ENCODE measurements around the gene OPRL1. TPM values are rescaled to one million over a fixed set of nuclear protein-coding genes. Genes with fewer than 3 reads are reported as not detected.

OPRL1 gene
- total and polyA plus RNA-seq, 2 donors (not counting 1 experiment from before 2014, with no cell fraction given), result 0.49 to 4.1 TPM

- Histone ChIP-seq H2AFZ (ENCODE audit: low read length) (peak overlapping the region; percentile 44), H3K36me3 (ENCODE audit: control insufficient read depth, insufficient read depth, low read length) (no peaks in the 10 kb centered on the region), H3K27me3 (ENCODE audit: control insufficient read depth, insufficient read depth, low read length) (no peaks in the 10 kb centered on the region), H3K79me2 (ENCODE audit: control insufficient read depth, insufficient read depth, low read length) (no peaks in the 10 kb centered on the region), H4K20me1 (ENCODE audit: control insufficient read depth, extremely low read depth, insufficient read depth, low read length) (no peaks in the 10 kb centered on the region), H3K9ac (ENCODE audit: insufficient read depth, low read length) (peak overlapping the region; percentile 85), H3K4me1 (ENCODE audit: control insufficient read depth, extremely low read depth, insufficient read depth, low read length) (peaks cover 22% of the 10 kb centered on the region), H3K27ac (ENCODE audit: insufficient read depth, low read length) (peak overlapping the region; percentile 75), H3K9me3 (ENCODE audit: control insufficient read depth, insufficient read depth, low read depth, low read length) (no peaks in the 10 kb centered on the region), H3K4me2 (ENCODE audit: extremely low read depth, insufficient read depth, low read length) (peak overlapping the region; percentile 98), H3K4me3 (replicated peaks in 1 of 4; ENCODE audit: control extremely low read depth in 1 of 4, insufficient read depth in 1 of 4, low read depth in 3 of 4, low read length in 4 of 4) (peak overlapping the region; percentile 39 to 84 (median 64))
- DNase-seq (ENCODE audit: low read depth in 2 of 2), result no peak
- no peak for TF ChIP-seq CTCF (conservative IDR thresholded peaks at IDR 0.05 in 1 of 2, IDR thresholded peaks at IDR 0.05 in 1 of 2; ENCODE audit: low read depth in 1 of 2, low read length in 2 of 2)
Measured at GRCh38 chr20:64062276-64062595, 17.6 kb upstream of the OPRL1 start.

GRCh38 chr20:64062596-64063388, 17.1 kb upstream of the OPRL1 start, which contains the start of gene TCEA2:
Gene TCEA2 (plus strand): TSS chr20:64063198. CDS start chr20:64063313, 115 bp downstream.
- Histone ChIP-seq H3K4me1 (ENCODE audit: control insufficient read depth, extremely low read depth, insufficient read depth, low read length) (peaks cover 22% of the 10 kb centered on the region), H3K9ac (ENCODE audit: insufficient read depth, low read length) (peak within 1 kb of the TSS; percentile 85), H2AFZ (ENCODE audit: low read length) (peak within 1 kb of the TSS; percentile 44), H3K36me3 (ENCODE audit: control insufficient read depth, insufficient read depth, low read length) (no peaks in the 10 kb centered on the region), H3K4me2 (ENCODE audit: extremely low read depth, insufficient read depth, low read length) (peak within 1 kb of the TSS; percentile 98), H3K27ac (ENCODE audit: insufficient read depth, low read length) (peak within 1 kb of the TSS; percentile 75), H3K79me2 (ENCODE audit: control insufficient read depth, insufficient read depth, low read length) (no peaks in the 10 kb centered on the region), H3K4me3 (replicated peaks in 1 of 4; ENCODE audit: control extremely low read depth in 1 of 4, insufficient read depth in 1 of 4, low read depth in 3 of 4, low read length in 4 of 4) (peak within 1 kb of the TSS; percentile 67 to 88 (median 82)), H3K27me3 (ENCODE audit: control insufficient read depth, insufficient read depth, low read length) (no peaks in the 10 kb centered on the region), H4K20me1 (ENCODE audit: control insufficient read depth, extremely low read depth, insufficient read depth, low read length) (no peaks in the 10 kb centered on the region), H3K9me3 (ENCODE audit: control insufficient read depth, insufficient read depth, low read depth, low read length) (no peaks in the 10 kb centered on the region)
- DNase-seq (ENCODE audit: low read depth in 2 of 2), result peak; percentile 94 to 96
- TF ChIP-seq CTCF (conservative IDR thresholded peaks at IDR 0.05 in 1 of 2, IDR thresholded peaks at IDR 0.05 in 1 of 2; ENCODE audit: low read depth in 1 of 2, low read length in 2 of 2) (no peak), EZH2 (IDR thresholded peaks at IDR 0.05; ENCODE audit: low read length, missing control alignments) (no peak)

- H3K4me1 ChIP-seq (ENCODE audit: control insufficient read depth, extremely low read depth, insufficient read depth, low read length), result peaks cover 22% of the 10 kb centered on the region
- H2AFZ ChIP-seq (ENCODE audit: low read length), result no peak overlapping the region
- H4K20me1 ChIP-seq (ENCODE audit: control insufficient read depth, extremely low read depth, insufficient read depth, low read length), result no peaks in the 10 kb centered on the region
- DNase-seq (ENCODE audit: low read depth in 2 of 2), result peak in 1 of 2 donors; percentile 12
- no peaks in the 10 kb centered on the region for H3K36me3 ChIP-seq (ENCODE audit: control insufficient read depth, insufficient read depth, low read length)
- peak overlapping the region; percentile 85 for H3K9ac ChIP-seq (ENCODE audit: insufficient read depth, low read length)
- H3K9me3 ChIP-seq (ENCODE audit: control insufficient read depth, insufficient read depth, low read depth, low read length), result no peaks in the 10 kb centered on the region
- peak overlapping the region; percentile 81 for H3K4me2 ChIP-seq (ENCODE audit: extremely low read depth, insufficient read depth, low read length)
- H3K27me3 ChIP-seq (ENCODE audit: control insufficient read depth, insufficient read depth, low read length), result no peaks in the 10 kb centered on the region
- H3K27ac ChIP-seq (ENCODE audit: insufficient read depth, low read length), result peak overlapping the region; percentile 70
- TF ChIP-seq CTCF (conservative IDR thresholded peaks at IDR 0.05 in 1 of 2, IDR thresholded peaks at IDR 0.05 in 1 of 2; ENCODE audit: low read depth in 1 of 2, low read length in 2 of 2) (no peak), EZH2 (IDR thresholded peaks at IDR 0.05; ENCODE audit: low read length, missing control alignments) (no peak)
- H3K79me2 ChIP-seq (ENCODE audit: control insufficient read depth, insufficient read depth, low read length), result no peaks in the 10 kb centered on the region
- peak overlapping the region; percentile 67 to 88 (median 82) for H3K4me3 ChIP-seq (replicated peaks in 1 of 4; ENCODE audit: control extremely low read depth in 1 of 4, insufficient read depth in 1 of 4, low read depth in 3 of 4, low read length in 4 of 4)
Measured at GRCh38 chr20:64063389-64064144, 16.3 kb upstream of the OPRL1 start.
